ENCODE data around the gene TXLNA.
"Not testable (repeated sequence)": the region's sequence is repeated elsewhere in the genome, so short reads cannot be mapped to it uniquely, and the experiment has no call there.

TXLNA gene

DNA sequence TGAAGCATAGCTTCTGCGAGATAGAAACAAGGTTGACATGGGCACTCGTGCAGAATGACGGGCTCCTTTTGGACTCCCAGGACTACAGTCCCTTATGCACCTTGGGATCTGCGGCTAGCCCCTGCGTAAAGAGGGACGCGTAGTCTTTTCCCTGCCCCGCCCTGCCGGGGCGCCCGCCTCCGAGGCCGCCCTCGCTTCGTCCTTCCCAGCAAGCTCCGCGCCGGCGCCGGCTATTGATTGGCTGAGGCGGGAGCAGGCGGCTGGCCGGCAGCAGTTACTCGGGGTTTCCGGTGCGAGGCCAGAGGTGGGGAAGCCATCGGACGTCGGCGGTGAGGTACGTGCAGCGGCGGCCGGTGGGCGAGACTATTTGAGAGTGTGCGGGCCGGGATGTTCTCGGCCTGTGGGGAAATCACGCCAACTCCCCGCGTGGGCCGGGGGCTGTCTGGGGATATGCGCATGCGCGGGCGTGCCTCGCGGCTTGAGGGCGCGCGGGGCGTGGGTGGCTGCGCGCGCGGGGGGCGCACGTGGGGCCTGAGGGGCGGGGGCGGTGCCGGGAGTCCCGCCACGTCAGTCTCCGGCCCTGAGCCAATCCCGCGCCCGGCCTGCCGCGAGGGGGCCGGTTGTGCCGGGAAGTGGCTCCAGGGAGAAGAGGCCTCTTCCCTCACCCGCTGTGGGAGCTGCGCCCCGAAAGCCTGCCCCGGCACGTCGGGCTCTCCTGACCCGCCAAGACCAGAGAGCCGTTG lies at the start of gene TXLNA:
TXLNA (plus strand) TSS at position 233 of the 743 bp plus-strand sequence. CDS start 671 bp downstream, outside the sequence.
- peaks cover 3% of the 10 kb centered on the region; the same call in 1 of the 2 replicates for H4K20me1 ChIP-seq (ENCODE audit: control insufficient read depth, insufficient read depth, low read depth, low read length)
- peaks cover 45% of the 10 kb centered on the region for H3K79me2 ChIP-seq (ENCODE audit: control insufficient read depth, low read length)
- peak within 1 kb of the TSS; percentile 73 for H3K27ac ChIP-seq (ENCODE audit: low read depth, low read length)
- peak within 1 kb of the TSS; percentile 87 for H3K4me3 ChIP-seq (ENCODE audit: low read length)
- H3K9me2 ChIP-seq (replicated peaks; ENCODE audit: control insufficient read depth, low read length): no peaks in the 10 kb centered on the region
- TF ChIP-seq EZH2phosphoT487 (IDR thresholded peaks at IDR 0.05; ENCODE audit: borderline replicate concordance, low read length) (no peak), CTCF (IDR thresholded peaks at IDR 0.05; ENCODE audit: low read depth, low read length, poor library complexity, severe bottlenecking) (no peak)
- peaks cover 17% of the 10 kb centered on the region for H3F3A ChIP-seq (ENCODE audit: control insufficient read depth, insufficient read depth)
- H3K36me3 ChIP-seq (ENCODE audit: control insufficient read depth, low read length): peaks cover 40% of the 10 kb centered on the region
- H3K4me2 ChIP-seq (ENCODE audit: low read length): peak within 1 kb of the TSS; percentile 97
- H3K9me3 ChIP-seq (ENCODE audit: control insufficient read depth, insufficient read depth, low read length): no peaks in the 10 kb centered on the region
- peaks cover 32% of the 10 kb centered on the region for H3K4me1 ChIP-seq (ENCODE audit: control insufficient read depth, low read length)
- H3K27me3 ChIP-seq (ENCODE audit: control insufficient read depth, low read length): no peaks in the 10 kb centered on the region

GRCh38 chr1:32133950-32134280 lies 45.6 kb upstream of the TXLNA start:
- H3K27me3 ChIP-seq (ENCODE audit: control insufficient read depth, low read length); H3K27ac ChIP-seq (ENCODE audit: low read depth, low read length); H4K20me1 ChIP-seq (ENCODE audit: control insufficient read depth, insufficient read depth, low read depth, low read length); H3K4me2 ChIP-seq (ENCODE audit: low read length); H3K4me3 ChIP-seq (ENCODE audit: low read length); H3F3A ChIP-seq (ENCODE audit: control insufficient read depth, insufficient read depth); H3K9me3 ChIP-seq (ENCODE audit: control insufficient read depth, insufficient read depth, low read length); H3K9me2 ChIP-seq (replicated peaks; ENCODE audit: control insufficient read depth, low read length); H3K4me1 ChIP-seq (ENCODE audit: control insufficient read depth, low read length): not testable (repeated sequence)
- Histone ChIP-seq H3K79me2 (ENCODE audit: control insufficient read depth, low read length) (peaks cover 86% of the 10 kb centered on the region), H3K36me3 (ENCODE audit: control insufficient read depth, low read length) (peaks cover 10% of the 10 kb centered on the region; the same call in 1 of the 2 replicates)

- H3K4me3 ChIP-seq (ENCODE audit: low read length): no peak overlapping the region
- peaks cover 18% of the 10 kb centered on the region; the same call in 1 of the 2 replicates for H3K4me1 ChIP-seq (ENCODE audit: control insufficient read depth, low read length)
- H3K79me2 ChIP-seq (ENCODE audit: control insufficient read depth, low read length): peaks cover 89% of the 10 kb centered on the region
- H3K36me3 ChIP-seq (ENCODE audit: control insufficient read depth, low read length): no peaks in the 10 kb centered on the region
- no peak for TF ChIP-seq CTCF (IDR thresholded peaks at IDR 0.05; ENCODE audit: low read depth, low read length, poor library complexity, severe bottlenecking)
- no peaks in the 10 kb centered on the region for H3K9me2 ChIP-seq (replicated peaks; ENCODE audit: control insufficient read depth, low read length)
- peaks cover 7% of the 10 kb centered on the region; the same call in 1 of the 2 replicates for H4K20me1 ChIP-seq (ENCODE audit: control insufficient read depth, insufficient read depth, low read depth, low read length)
- H3K27ac ChIP-seq (ENCODE audit: low read depth, low read length): no peak overlapping the region
- no peak overlapping the region for H3K4me2 ChIP-seq (ENCODE audit: low read length)
- H3K27me3 ChIP-seq (ENCODE audit: control insufficient read depth, low read length): no peaks in the 10 kb centered on the region
- no peaks in the 10 kb centered on the region for H3K9me3 ChIP-seq (ENCODE audit: control insufficient read depth, insufficient read depth, low read length)
- H3F3A ChIP-seq (ENCODE audit: control insufficient read depth, insufficient read depth): peaks cover 6% of the 10 kb centered on the region; the same call in 1 of the 2 replicates
Measured at GRCh38 chr1:32137111-32137510, 42.4 kb upstream of the TXLNA start.

- H4K20me1 ChIP-seq (ENCODE audit: control insufficient read depth, insufficient read depth, low read depth, low read length): peaks cover 15% of the 10 kb centered on the region; the same call in 1 of the 2 replicates
- no peaks in the 10 kb centered on the region for H3K27me3 ChIP-seq (ENCODE audit: control insufficient read depth, low read length)
- no peak overlapping the region for H3K4me2 ChIP-seq (ENCODE audit: low read length)
- TF ChIP-seq CTCF (IDR thresholded peaks at IDR 0.05; ENCODE audit: low read depth, low read length, poor library complexity, severe bottlenecking) (no peak), EZH2phosphoT487 (IDR thresholded peaks at IDR 0.05; ENCODE audit: borderline replicate concordance, low read length) (no peak)
- 0 out of 2 replicates have a peak, but pooled peaks cover 6% of the 10 kb centered on the region for H3F3A ChIP-seq (ENCODE audit: control insufficient read depth, insufficient read depth)
- H3K79me2 ChIP-seq (ENCODE audit: control insufficient read depth, low read length): peaks cover 91% of the 10 kb centered on the region
- no peak overlapping the region for H3K4me3 ChIP-seq (ENCODE audit: low read length)
- H3K27ac ChIP-seq (ENCODE audit: low read depth, low read length): no peak overlapping the region
- peaks cover 18% of the 10 kb centered on the region; the same call in 1 of the 2 replicates for H3K4me1 ChIP-seq (ENCODE audit: control insufficient read depth, low read length)
- H3K36me3 ChIP-seq (ENCODE audit: control insufficient read depth, low read length): no peaks in the 10 kb centered on the region
- no peaks in the 10 kb centered on the region for H3K9me3 ChIP-seq (ENCODE audit: control insufficient read depth, insufficient read depth, low read length)
- H3K9me2 ChIP-seq (replicated peaks; ENCODE audit: control insufficient read depth, low read length): no peaks in the 10 kb centered on the region
Measured at GRCh38 chr1:32138965-32139364, 40.5 kb upstream of the TXLNA start.

All from DOHH2 (cell line).